ENCODE data around the gene KCNQ2.

Gene KCNQ2

DNA sequence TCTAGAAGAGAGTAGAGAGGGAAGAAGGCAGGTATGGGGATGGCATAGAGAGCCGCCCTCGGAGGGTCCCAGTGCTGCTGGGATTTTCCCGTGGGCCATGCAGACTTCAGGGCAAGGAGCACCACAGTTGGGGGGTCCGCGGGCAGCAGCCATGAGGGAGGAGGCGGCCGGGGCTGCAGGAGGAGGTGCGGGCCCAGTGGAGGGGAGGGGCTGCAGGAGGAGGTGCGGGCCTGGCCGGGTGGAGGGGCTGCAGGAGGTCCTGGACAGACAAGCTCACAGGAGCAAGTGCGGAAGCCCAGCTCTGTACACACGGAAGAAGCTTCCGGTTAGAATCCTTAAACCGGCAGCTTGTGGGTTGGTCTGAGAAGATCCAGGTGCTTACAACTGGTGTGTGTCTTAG lies 76.7 kb downstream of the KCNQ2 start:
- Histone ChIP-seq H3K36me3 (ENCODE audit: control insufficient read depth, insufficient read depth, low read length) (no peaks in the 10 kb centered on the region), H3K4me3 (ENCODE audit: low read length) (no peak overlapping the region), H3K9me3 (ENCODE audit: control insufficient read depth, insufficient read depth, low read length) (no peaks in the 10 kb centered on the region), H3K27me3 (ENCODE audit: control insufficient read depth, insufficient read depth, low read length) (no peaks in the 10 kb centered on the region), H3K4me1 (ENCODE audit: control insufficient read depth, insufficient read depth, low read length) (peaks cover 13% of the 10 kb centered on the region), H3K27ac (ENCODE audit: low read length) (no peak overlapping the region)
- no CpG with 5 or more reads among the region's 14 CpGs for WGBS (ENCODE audit: insufficient coverage, insufficient read length)
- DNase-seq (ENCODE audit: low read depth, low spot score) = no peak

DNA sequence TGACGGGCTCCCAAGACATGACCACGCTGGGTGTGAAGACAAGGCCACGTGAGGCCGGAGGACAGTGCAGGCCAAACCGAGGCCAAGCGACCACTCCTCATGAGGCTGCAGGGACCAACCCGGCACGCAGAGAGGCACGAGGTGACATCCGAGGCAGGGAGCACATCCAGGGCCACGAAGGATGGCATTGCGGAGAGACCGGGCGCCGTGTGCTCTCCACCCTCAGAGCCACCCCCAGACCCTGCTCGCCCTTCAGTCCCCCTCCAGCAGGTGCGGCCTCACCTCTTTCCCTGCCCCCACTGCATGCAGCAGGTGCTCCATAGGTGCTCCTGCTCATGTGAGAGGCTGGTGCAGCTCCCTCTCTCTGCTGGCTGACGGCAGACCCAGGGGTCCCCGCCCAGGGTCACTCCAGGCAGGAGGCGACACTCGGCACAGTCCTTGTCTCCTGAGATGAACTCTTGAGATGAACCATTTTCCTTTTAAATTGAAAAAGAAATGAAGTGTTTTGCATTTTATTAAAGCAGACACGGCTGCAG lies 77.5 kb downstream of the KCNQ2 start:
- H3K27me3 ChIP-seq (ENCODE audit: control insufficient read depth, insufficient read depth, low read length) = no peaks in the 10 kb centered on the region
- H3K4me3 ChIP-seq (ENCODE audit: low read length) = no peak overlapping the region
- DNase-seq (ENCODE audit: low read depth, low spot score) = no peak
- no peak overlapping the region for H3K27ac ChIP-seq (ENCODE audit: low read length)
- H3K4me1 ChIP-seq (ENCODE audit: control insufficient read depth, insufficient read depth, low read length) = peaks cover 13% of the 10 kb centered on the region
- no CpG with 5 or more reads among the region's 22 CpGs for WGBS (ENCODE audit: insufficient coverage, insufficient read length)
- H3K9me3 ChIP-seq (ENCODE audit: control insufficient read depth, insufficient read depth, low read length) = no peaks in the 10 kb centered on the region
- no peaks in the 10 kb centered on the region for H3K36me3 ChIP-seq (ENCODE audit: control insufficient read depth, insufficient read depth, low read length)

DNA sequence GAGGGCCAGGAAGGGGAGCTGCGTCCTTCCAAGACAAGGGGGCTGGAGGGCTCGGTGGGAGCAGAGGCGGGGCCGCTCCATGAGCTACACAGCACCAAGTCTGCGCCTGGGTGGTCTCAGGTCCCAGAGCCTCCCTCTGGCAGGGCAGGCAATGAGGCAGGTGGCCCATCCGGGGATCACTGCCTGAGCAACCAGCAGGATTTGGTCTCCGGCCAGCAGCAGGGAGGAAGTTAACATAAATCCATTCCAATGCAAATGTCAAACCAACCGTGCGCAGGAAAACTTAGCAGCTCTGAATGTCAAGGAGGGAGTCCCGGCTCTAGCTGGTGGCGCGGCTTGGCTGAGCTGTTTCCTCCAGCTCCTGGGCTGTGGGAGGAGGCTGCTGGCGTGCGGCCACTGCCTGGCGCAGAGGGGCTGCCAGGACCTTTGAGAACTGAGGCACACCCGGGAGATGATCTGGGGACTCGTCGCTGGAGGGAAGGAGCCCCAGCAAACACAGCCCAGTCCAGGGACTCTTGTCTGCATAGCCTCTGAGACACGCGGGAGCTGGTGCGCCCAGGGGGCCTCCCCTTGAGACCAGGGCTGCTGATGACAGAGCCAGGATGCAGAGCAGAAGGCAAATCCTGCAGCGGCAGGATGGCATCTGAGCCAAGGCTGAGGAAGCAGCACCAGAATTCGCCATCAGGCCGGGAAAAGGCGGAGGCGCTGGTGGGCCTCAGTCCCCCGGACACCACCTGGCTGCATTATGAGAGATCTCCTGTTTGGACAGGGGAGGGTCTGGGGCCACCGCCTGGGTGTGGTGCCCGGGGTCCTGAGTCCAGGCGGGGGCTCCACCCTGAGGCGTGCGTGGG lies 78.2 kb downstream of the KCNQ2 start:
- H3K27ac ChIP-seq (ENCODE audit: low read length) = no peak overlapping the region
- H3K36me3 ChIP-seq (ENCODE audit: control insufficient read depth, insufficient read depth, low read length) = no peaks in the 10 kb centered on the region
- H3K4me3 ChIP-seq (ENCODE audit: low read length) = no peak overlapping the region
- no peak for DNase-seq (ENCODE audit: low read depth, low spot score)
- no CpG with 5 or more reads among the region's 32 CpGs for WGBS (ENCODE audit: insufficient coverage, insufficient read length)
- no peaks in the 10 kb centered on the region for H3K27me3 ChIP-seq (ENCODE audit: control insufficient read depth, insufficient read depth, low read length)
- H3K9me3 ChIP-seq (ENCODE audit: control insufficient read depth, insufficient read depth, low read length) = no peaks in the 10 kb centered on the region
- peaks cover 13% of the 10 kb centered on the region for H3K4me1 ChIP-seq (ENCODE audit: control insufficient read depth, insufficient read depth, low read length)

DNA sequence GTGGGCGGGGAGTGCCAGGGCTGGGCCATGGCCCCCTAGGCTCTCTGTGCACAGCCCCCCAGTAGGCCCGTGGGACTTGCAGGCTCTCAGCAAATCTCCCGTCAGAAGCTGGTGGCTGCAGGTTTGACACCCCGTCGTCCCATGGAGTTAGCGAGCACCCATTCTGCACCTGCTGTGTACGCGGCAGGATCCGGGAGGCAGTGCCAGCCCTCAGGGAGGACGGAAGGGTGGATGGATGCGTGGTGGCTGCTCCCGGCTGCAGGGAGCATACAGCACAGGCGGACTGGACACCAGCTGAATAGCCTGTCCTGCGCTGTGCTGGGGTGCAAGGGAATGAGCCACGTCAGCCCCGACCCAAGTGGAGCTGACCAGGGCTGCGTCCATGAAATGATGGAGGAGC lies 78.9 kb downstream of the KCNQ2 start:
- H3K4me3 ChIP-seq (ENCODE audit: low read length) = no peak overlapping the region
- no peaks in the 10 kb centered on the region for H3K9me3 ChIP-seq (ENCODE audit: control insufficient read depth, insufficient read depth, low read length)
- H3K27ac ChIP-seq (ENCODE audit: low read length) = no peak overlapping the region
- H3K27me3 ChIP-seq (ENCODE audit: control insufficient read depth, insufficient read depth, low read length) = no peaks in the 10 kb centered on the region
- no peak for DNase-seq (ENCODE audit: low read depth, low spot score)
- WGBS (ENCODE audit: insufficient coverage, insufficient read length) = no CpG with 5 or more reads among the region's 17 CpGs
- peaks cover 13% of the 10 kb centered on the region for H3K4me1 ChIP-seq (ENCODE audit: control insufficient read depth, insufficient read depth, low read length)
- no peaks in the 10 kb centered on the region for H3K36me3 ChIP-seq (ENCODE audit: control insufficient read depth, insufficient read depth, low read length)

DNA sequence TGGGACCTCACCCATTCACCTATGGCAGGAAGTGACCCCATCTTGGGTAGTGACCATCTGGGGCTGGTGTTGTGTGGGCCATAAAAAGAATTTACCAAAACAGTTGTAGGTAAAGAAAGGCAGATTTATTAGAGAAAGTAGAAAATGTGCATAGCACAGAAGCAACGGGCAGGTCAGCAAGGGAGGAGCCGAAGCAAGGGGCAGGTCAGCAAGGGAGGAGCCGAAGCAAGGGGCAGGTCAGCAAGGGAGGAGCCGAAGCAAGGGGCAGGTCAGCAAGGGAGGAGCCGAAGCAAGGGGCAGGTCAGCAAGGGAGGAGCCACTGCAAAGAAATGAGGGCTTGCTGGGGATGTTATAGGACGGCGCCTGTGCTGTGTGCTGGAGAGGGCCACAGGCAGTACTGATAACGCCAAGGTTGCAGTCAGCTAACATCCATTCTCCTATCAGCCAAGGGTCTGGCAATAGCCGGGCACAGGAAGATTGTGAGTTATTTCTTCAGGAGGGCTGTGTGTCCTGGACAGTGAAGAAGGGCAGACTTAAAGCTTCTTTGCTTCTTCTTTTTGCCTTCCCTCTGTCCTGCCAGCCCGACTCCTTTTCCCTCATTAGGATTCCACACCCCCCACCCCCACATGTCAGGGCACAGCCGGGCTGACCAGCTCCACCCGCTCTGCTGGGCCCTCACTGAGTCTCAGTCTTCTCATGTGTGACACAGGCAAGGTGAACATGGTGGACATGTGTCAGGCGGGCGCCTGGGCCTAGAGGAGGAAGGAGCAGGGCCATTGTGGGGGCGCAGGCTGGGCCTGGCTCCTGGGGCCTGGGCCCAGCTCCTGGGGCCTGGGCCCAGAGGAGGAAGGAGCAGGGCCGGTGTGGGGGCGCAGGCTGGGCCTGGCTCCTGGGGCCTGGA lies 79.7 kb downstream of the KCNQ2 start:
- peaks cover 13% of the 10 kb centered on the region for H3K4me1 ChIP-seq (ENCODE audit: control insufficient read depth, insufficient read depth, low read length)
- no peaks in the 10 kb centered on the region for H3K9me3 ChIP-seq (ENCODE audit: control insufficient read depth, insufficient read depth, low read length)
- WGBS (ENCODE audit: insufficient coverage, insufficient read length) = no CpG with 5 or more reads among the region's 17 CpGs
- H3K27me3 ChIP-seq (ENCODE audit: control insufficient read depth, insufficient read depth, low read length) = no peaks in the 10 kb centered on the region
- no peaks in the 10 kb centered on the region for H3K36me3 ChIP-seq (ENCODE audit: control insufficient read depth, insufficient read depth, low read length)
- no peak overlapping the region for H3K27ac ChIP-seq (ENCODE audit: low read length)
- no peak for DNase-seq (ENCODE audit: low read depth, low spot score)
- no peak overlapping the region for H3K4me3 ChIP-seq (ENCODE audit: low read length)

DNA sequence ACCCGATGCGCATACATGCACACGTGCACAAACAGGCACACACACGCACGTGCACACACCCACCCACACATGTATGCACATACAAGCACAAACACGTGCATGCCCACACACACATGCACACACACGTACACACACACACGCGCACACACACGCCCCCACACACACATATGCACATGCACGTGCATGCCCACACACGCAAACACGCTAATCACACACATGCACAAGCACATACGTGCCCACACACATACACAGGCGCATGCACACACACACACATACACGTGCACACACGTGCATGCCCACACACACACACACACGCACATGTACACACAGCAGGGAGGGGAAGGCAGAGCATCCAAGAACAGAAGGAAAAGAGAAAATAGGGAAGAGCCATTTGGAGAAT lies 84.5 kb downstream of the KCNQ2 start:
- no peaks in the 10 kb centered on the region for H3K27me3 ChIP-seq (ENCODE audit: control insufficient read depth, insufficient read depth, low read length)
- H3K36me3 ChIP-seq (ENCODE audit: control insufficient read depth, insufficient read depth, low read length) = no peaks in the 10 kb centered on the region
- no CpG with 5 or more reads among the region's 18 CpGs for WGBS (ENCODE audit: insufficient coverage, insufficient read length)
- peaks cover 2% of the 10 kb centered on the region; the same call in 1 of the 2 replicates for H3K4me1 ChIP-seq (ENCODE audit: control insufficient read depth, insufficient read depth, low read length)
- H3K27ac ChIP-seq (ENCODE audit: low read length) = no peak overlapping the region
- H3K9me3 ChIP-seq (ENCODE audit: control insufficient read depth, insufficient read depth, low read length) = no peaks in the 10 kb centered on the region
- H3K4me3 ChIP-seq (ENCODE audit: low read length) = no peak overlapping the region
- no peak for DNase-seq (ENCODE audit: low read depth, low spot score)

DNA sequence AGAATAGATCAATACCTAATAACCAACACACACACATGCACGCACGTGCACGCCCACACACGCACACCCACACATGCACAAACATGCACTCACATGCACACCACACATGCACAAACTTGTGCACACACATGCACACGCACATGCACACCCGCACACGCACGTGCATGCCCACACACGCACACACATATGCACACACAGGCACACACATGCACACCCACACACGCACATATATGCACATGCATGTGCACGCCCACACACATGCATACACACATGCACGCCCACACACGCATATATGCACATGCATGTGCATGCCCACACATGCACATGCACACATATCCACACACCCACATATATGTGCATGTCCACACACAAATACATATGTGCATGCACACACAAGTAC lies 85.1 kb downstream of the KCNQ2 start:
- peaks cover 2% of the 10 kb centered on the region; the same call in 1 of the 2 replicates for H3K4me1 ChIP-seq (ENCODE audit: control insufficient read depth, insufficient read depth, low read length)
- no peaks in the 10 kb centered on the region for H3K27me3 ChIP-seq (ENCODE audit: control insufficient read depth, insufficient read depth, low read length)
- DNase-seq (ENCODE audit: low read depth, low spot score) = no peak
- no peak overlapping the region for H3K4me3 ChIP-seq (ENCODE audit: low read length)
- no peak overlapping the region for H3K27ac ChIP-seq (ENCODE audit: low read length)
- H3K36me3 ChIP-seq (ENCODE audit: control insufficient read depth, insufficient read depth, low read length) = no peaks in the 10 kb centered on the region
- WGBS (ENCODE audit: insufficient coverage, insufficient read length) = no CpG with 5 or more reads among the region's 13 CpGs
- H3K9me3 ChIP-seq (ENCODE audit: control insufficient read depth, insufficient read depth, low read length) = no peaks in the 10 kb centered on the region

DNA sequence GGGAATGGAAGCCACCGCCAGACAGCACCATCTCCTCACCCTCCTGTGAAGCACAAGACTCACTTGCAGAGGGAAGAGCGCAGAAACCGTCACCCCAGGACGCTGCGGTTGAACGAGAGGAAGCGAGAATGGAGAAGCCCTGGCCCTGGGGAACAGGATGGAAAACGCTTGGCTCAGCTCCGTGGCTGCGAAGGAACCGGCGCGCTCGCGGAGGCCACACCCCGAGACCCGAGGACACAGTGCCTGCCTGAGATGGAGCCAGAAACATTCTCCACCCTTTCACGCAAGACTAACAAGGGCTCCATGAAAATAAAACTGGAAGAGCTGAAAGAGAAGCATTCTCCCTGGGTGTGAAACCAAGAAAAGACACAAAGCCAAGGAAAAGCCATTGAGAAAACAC lies 86.0 kb downstream of the KCNQ2 start:
- no peak for DNase-seq (ENCODE audit: low read depth, low spot score)
- no peaks in the 10 kb centered on the region for H3K9me3 ChIP-seq (ENCODE audit: control insufficient read depth, insufficient read depth, low read length)
- no peaks in the 10 kb centered on the region for H3K27me3 ChIP-seq (ENCODE audit: control insufficient read depth, insufficient read depth, low read length)
- no peaks in the 10 kb centered on the region for H3K36me3 ChIP-seq (ENCODE audit: control insufficient read depth, insufficient read depth, low read length)
- no CpG with 5 or more reads among the region's 18 CpGs for WGBS (ENCODE audit: insufficient coverage, insufficient read length)
- H3K4me1 ChIP-seq (ENCODE audit: control insufficient read depth, insufficient read depth, low read length) = peaks cover 3% of the 10 kb centered on the region; the same call in 1 of the 2 replicates
- no peak overlapping the region for H3K4me3 ChIP-seq (ENCODE audit: low read length)
- H3K27ac ChIP-seq (ENCODE audit: low read length) = no peak overlapping the region

DNA sequence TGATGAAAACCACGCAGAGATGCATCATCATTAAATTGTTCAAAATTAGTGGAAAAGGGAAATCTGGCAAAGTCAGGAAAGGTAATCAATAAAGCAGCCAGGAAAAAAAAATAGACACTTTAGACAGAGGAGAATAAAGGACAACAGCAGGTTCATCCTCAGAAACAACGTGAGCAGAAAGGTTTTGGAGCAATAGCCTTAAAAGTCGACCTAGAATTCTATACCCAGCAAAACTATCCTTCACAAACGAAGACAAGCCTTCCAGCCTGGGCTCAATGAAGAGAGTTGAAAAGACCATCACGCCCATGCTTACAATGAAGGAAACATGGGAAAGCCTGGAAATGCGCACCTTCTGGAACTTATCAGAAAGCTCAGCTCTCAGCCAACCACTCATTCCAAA lies 86.6 kb downstream of the KCNQ2 start:
- no peak for DNase-seq (ENCODE audit: low read depth, low spot score)
- no peaks in the 10 kb centered on the region for H3K9me3 ChIP-seq (ENCODE audit: control insufficient read depth, insufficient read depth, low read length)
- H3K27ac ChIP-seq (ENCODE audit: low read length) = no peak overlapping the region
- no CpG with 5 or more reads among the region's 6 CpGs for WGBS (ENCODE audit: insufficient coverage, insufficient read length)
- H3K4me1 ChIP-seq (ENCODE audit: control insufficient read depth, insufficient read depth, low read length) = peaks cover 3% of the 10 kb centered on the region; the same call in 1 of the 2 replicates
- H3K27me3 ChIP-seq (ENCODE audit: control insufficient read depth, insufficient read depth, low read length) = no peaks in the 10 kb centered on the region
- no peak overlapping the region for H3K4me3 ChIP-seq (ENCODE audit: low read length)
- H3K36me3 ChIP-seq (ENCODE audit: control insufficient read depth, insufficient read depth, low read length) = no peaks in the 10 kb centered on the region

DNA sequence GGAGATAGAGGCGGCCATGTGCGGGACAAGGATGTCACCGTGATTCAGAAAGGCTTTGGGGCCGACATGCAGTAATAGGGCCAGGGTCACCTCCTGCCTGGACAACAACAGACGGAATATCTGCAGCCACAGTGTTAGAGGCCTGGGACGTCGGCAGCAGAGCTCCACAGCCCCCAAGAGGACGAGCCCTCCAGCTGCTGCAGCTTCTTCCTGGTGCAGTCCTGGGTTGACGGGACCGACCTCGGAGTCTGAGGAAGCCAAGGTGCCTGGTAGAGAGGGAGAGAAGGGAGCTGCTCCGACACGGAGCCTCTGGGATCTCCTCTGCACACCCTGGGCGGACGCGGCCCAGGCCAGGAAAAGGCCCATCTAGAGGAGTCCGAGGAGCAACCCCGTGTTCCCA lies 88.1 kb downstream of the KCNQ2 start:
- Histone ChIP-seq H3K36me3 (ENCODE audit: control insufficient read depth, insufficient read depth, low read length) (no peaks in the 10 kb centered on the region), H3K27ac (ENCODE audit: low read length) (no peak overlapping the region), H3K27me3 (ENCODE audit: control insufficient read depth, insufficient read depth, low read length) (no peaks in the 10 kb centered on the region), H3K9me3 (ENCODE audit: control insufficient read depth, insufficient read depth, low read length) (no peaks in the 10 kb centered on the region), H3K4me3 (ENCODE audit: low read length) (no peak overlapping the region), H3K4me1 (ENCODE audit: control insufficient read depth, insufficient read depth, low read length) (peaks cover 3% of the 10 kb centered on the region; the same call in 1 of the 2 replicates)
- no CpG with 5 or more reads among the region's 18 CpGs for WGBS (ENCODE audit: insufficient coverage, insufficient read length)
- DNase-seq (ENCODE audit: low read depth, low spot score) = no peak
